ENCODE data around the gene ZSWIM9. TPM values are rescaled to one million over a fixed set of nuclear protein-coding genes. Genes with fewer than 3 reads are reported as not detected.

The ZSWIM9 gene
- total RNA-seq = 3.7 TPM

DNA sequence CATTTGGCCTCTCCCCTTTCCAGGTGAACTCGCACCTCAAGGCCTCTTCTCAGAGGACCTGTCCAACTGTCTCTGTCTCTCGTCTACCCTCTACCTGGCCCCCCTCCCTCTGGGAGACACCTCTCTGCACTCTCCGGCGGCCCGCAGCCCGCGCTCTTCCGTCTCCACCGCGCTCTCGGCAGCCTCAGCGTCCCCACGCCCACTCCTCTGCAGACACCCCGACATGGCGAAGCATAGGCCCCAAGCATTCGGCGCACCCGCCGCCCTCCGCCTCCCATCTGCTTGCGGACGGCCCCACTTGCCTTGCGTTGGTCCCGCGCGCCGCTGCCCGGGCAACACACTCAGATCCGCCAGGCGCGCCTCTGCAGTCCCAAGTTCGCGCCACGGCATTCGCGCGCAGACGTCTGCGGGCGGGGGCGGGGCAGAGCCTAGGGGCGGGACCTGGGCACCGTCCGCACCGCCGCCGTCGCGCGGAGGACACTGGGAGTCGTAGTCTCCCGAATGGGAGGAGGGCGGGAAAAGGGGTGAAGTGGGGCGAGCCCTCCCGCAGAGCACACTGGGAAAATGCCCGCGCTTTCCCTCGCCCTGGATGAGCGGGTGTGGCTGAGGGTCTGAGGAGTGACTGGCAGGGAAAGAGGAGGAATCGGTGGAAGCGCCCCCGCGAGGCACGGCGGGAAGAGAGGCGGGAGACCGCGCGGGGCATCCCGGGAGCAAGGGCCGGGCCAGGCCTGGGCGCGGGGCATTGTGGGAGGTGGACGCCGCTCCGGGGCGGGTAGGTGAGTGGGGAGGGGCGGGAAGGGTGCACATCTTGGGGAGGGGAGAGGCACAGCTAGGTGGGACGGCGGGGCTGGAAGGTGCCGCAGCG, at the start of gene ZSWIM9, which contains the start of gene LIG1:
Gene ZSWIM9, plus strand, starts transcription at position 742 of the 865 bp plus-strand sequence. CDS start 1,123 bp downstream, outside the sequence.
Gene LIG1, minus strand, starts transcription at position 406 of the 865 bp plus-strand sequence. CDS start 4,778 bp downstream, outside the sequence.

Other genes with a start within 250 kb of the ZSWIM9 start
- gene BSPH1, start 178.5 kb upstream of the ZSWIM9 start, total RNA-seq = not detected
- not detected for gene ELSPBP1, start 176.0 kb upstream of the ZSWIM9 start, total RNA-seq
- gene CABP5, start 126.6 kb upstream of the ZSWIM9 start, total RNA-seq = not detected
- 22.6 TPM for gene PLA2G4C, start 59.9 kb upstream of the ZSWIM9 start, total RNA-seq
- gene LIG1, start 336 bp upstream of the ZSWIM9 start, total RNA-seq = 26.3 TPM
- 30.7 TPM for gene CARD8, start 85.2 kb downstream of the ZSWIM9 start, total RNA-seq
- gene ZNF114, start 99.4 kb downstream of the ZSWIM9 start, total RNA-seq = 9.0 TPM
- gene EMP3, start 154.9 kb downstream of the ZSWIM9 start, total RNA-seq = 4.6 TPM
- gene TMEM143, start 193.3 kb downstream of the ZSWIM9 start, total RNA-seq = 6.0 TPM
- not detected for gene SYNGR4, start 193.7 kb downstream of the ZSWIM9 start, total RNA-seq
- gene KDELR1, start 220.9 kb downstream of the ZSWIM9 start, total RNA-seq = 35.3 TPM
- gene GRIN2D, start 223.0 kb downstream of the ZSWIM9 start, total RNA-seq = 15.7 TPM

Data from diencephalon (tissue), 1 donor.